ENCODE measurements around the gene AFF4.

- TF ChIP-seq POLR2AphosphoS5 (IDR thresholded peaks at IDR 0.05) (peak; percentile 6 to 63 (median 49)), CTCF (IDR thresholded peaks at IDR 0.05) (peak; percentile 86 to 95 (median 94)), POLR2A (IDR thresholded peaks at IDR 0.05) (peak; percentile 18)
Observed at GRCh38 chr5:132829742-132830435, 133.5 kb downstream of the AFF4 start.

Measured in transverse colon (tissue), 4 donors.